Neural cell (in vitro differentiated cells): ENCODE measurements around the gene SLC44A4. TPM values are rescaled to one million over a fixed set of nuclear protein-coding genes. Genes with fewer than 3 reads are reported as not detected.

Experiments
- H2AFZ ChIP-seq: fragments of 200-600, 300-800 bp; sonication (generic), shearing (Covaris generic); 2 replicates; pipeline ENCODE4 v1.6.0; 2014; ENCODE audit warnings: low read depth, mild to moderate bottlenecking, antibody characterized with exemption, low read length, moderate library complexity
- H3F3A ChIP-seq: fragments of 200-600 bp; shearing (Covaris generic); 2 replicates; pipeline ENCODE4 v1.6.1; 2016; ENCODE audit warnings: mild to moderate bottlenecking, moderate library complexity, mixed read lengths, antibody characterized with exemption, low read length; ENCODE audit not compliant: insufficient read depth, poor library complexity, severe bottlenecking
- H3K27ac ChIP-seq: fragments of 200-600, 300-800 bp; sonication (generic), shearing (Covaris generic); 2 replicates; pipeline ENCODE4 v1.5.1; 2014; ENCODE audit warnings: mild to moderate bottlenecking, low read length, moderate library complexity
- H3K27me3 ChIP-seq: fragments of 300-800, 200-600 bp; sonication (generic), shearing (Covaris generic); 2 replicates; pipeline ENCODE4 v1.6.0; 2014; ENCODE audit warnings: mild to moderate bottlenecking, low read depth, low read length, moderate library complexity; ENCODE audit not compliant: insufficient read depth
- H3K36me3 ChIP-seq: fragments of 300-800, 200-600 bp; sonication (generic), shearing (Covaris generic); 2 replicates; pipeline ENCODE4 v1.5.1; 2014; ENCODE audit warnings: mild to moderate bottlenecking, antibody characterized with exemption, low read length, moderate library complexity; ENCODE audit not compliant: insufficient read depth
- H3K4me2 ChIP-seq: fragments of 300-800, 200-600 bp; sonication (generic), shearing (Covaris generic); 2 replicates; pipeline ENCODE4 v1.6.0; 2014; ENCODE audit warnings: mild to moderate bottlenecking, low read length
- H3K4me3 ChIP-seq: fragments of 300-800, 200-600 bp; sonication (generic), shearing (Covaris generic); 2 replicates; pipeline ENCODE4 v1.5.1; 2014; ENCODE audit warnings: mild to moderate bottlenecking, low read length, moderate library complexity
- H3K79me2 ChIP-seq: fragments of 200-600 bp; shearing (Covaris generic); replicated peaks from 2 replicates; pipeline ENCODE4 v1.6.0; 2014; ENCODE audit warnings: mild to moderate bottlenecking, low read length, moderate library complexity; ENCODE audit not compliant: insufficient read depth
- H3K9ac ChIP-seq: fragments of 300-800, 200-600 bp; sonication (generic), shearing (Covaris generic); 2 replicates; pipeline ENCODE4 v1.6.1; 2016; ENCODE audit warnings: mild to moderate bottlenecking, low read length, mixed read lengths
- H3K9me2 ChIP-seq: fragments of 200-600 bp; shearing (Covaris generic); 2 replicates; pipeline ENCODE4 v1.6.1; 2016; ENCODE audit warnings: mild to moderate bottlenecking, low read length, mixed read lengths; ENCODE audit not compliant: insufficient read depth
- H3K9me3 ChIP-seq: fragments of 200-600, 300-800 bp; sonication (generic), shearing (Covaris generic); 2 replicates; pipeline ENCODE4 v1.6.1; 2016; ENCODE audit warnings: mild to moderate bottlenecking, mixed run types, low read length, moderate library complexity, mixed read lengths
- H4K20me1 ChIP-seq: fragments of 200-600 bp; shearing (Covaris generic); 2 replicates; pipeline ENCODE4 v1.6.1; 2016; ENCODE audit warnings: mild to moderate bottlenecking, mixed run types; ENCODE audit not compliant: insufficient read depth
- EP300 ChIP-seq: fragments of 450-650 bp; conservative IDR thresholded peaks from 2 replicates; pipeline ENCODE4 v1.6.1; 2014; ENCODE audit warnings: antibody characterized with exemption, mild to moderate bottlenecking, moderate library complexity; ENCODE audit not compliant: poor library complexity, severe bottlenecking
- EZH2 ChIP-seq: fragments of 200-600, 300-800 bp; shearing (Covaris generic), sonication (generic); IDR thresholded peaks from 2 replicates; pipeline ENCODE4 v1.6.1; 2014; ENCODE audit warnings: antibody characterized with exemption, low read length, borderline replicate concordance, mild to moderate bottlenecking; ENCODE audit not compliant: insufficient read depth, poor library complexity, severe bottlenecking
- MXI1 ChIP-seq: fragments of 450-650 bp; conservative IDR thresholded peaks from 2 replicates; pipeline ENCODE4 v1.6.1; 2014; ENCODE audit warnings: antibody characterized with exemption, mild to moderate bottlenecking; ENCODE audit not compliant: poor library complexity, severe bottlenecking
- POLR2AphosphoS5 ChIP-seq: IDR thresholded peaks from 2 replicates; pipeline ENCODE4 v1.6.1; 2012
- RAD21 ChIP-seq: fragments of 450-650 bp; conservative IDR thresholded peaks from 2 replicates; pipeline ENCODE4 v1.6.1; 2014; ENCODE audit warnings: antibody characterized with exemption, mild to moderate bottlenecking, moderate library complexity
- SMC3 ChIP-seq: fragments of 450-650 bp; conservative IDR thresholded peaks from 2 replicates; pipeline ENCODE4 v1.6.1; 2014; ENCODE audit warnings: antibody characterized with exemption, mild to moderate bottlenecking, moderate library complexity; ENCODE audit not compliant: poor library complexity
- TAF1 ChIP-seq: IDR thresholded peaks from 2 replicates; pipeline ENCODE4 v1.6.1; 2012; ENCODE audit warnings: low read depth
- polyA plus RNA-seq: library from polyadenylated mRNA; depleted of rRNA; stranded (reverse); fragments of >200 nt; gene quantifications from 2 replicates; pipeline ENCODE4 v1.2.3, GENCODE V29; 2014
- TF ChIP-seq, protein P1 (sequence below): IDR thresholded peaks from 2 replicates; pipeline ENCODE4 v1.6.1; 2012; ENCODE audit warnings: borderline replicate concordance
- TF ChIP-seq, protein P2 (sequence below): fragments of 450-650 bp; IDR thresholded peaks from 2 replicates; pipeline ENCODE4 v1.5.1; 2014; ENCODE audit warnings: antibody characterized with exemption, mild to moderate bottlenecking, moderate library complexity; ENCODE audit not compliant: poor library complexity, severe bottlenecking

SLC44A4 gene
- polyA plus RNA-seq, 1 donor from 2014 or later, result 0.09 TPM

DNA sequence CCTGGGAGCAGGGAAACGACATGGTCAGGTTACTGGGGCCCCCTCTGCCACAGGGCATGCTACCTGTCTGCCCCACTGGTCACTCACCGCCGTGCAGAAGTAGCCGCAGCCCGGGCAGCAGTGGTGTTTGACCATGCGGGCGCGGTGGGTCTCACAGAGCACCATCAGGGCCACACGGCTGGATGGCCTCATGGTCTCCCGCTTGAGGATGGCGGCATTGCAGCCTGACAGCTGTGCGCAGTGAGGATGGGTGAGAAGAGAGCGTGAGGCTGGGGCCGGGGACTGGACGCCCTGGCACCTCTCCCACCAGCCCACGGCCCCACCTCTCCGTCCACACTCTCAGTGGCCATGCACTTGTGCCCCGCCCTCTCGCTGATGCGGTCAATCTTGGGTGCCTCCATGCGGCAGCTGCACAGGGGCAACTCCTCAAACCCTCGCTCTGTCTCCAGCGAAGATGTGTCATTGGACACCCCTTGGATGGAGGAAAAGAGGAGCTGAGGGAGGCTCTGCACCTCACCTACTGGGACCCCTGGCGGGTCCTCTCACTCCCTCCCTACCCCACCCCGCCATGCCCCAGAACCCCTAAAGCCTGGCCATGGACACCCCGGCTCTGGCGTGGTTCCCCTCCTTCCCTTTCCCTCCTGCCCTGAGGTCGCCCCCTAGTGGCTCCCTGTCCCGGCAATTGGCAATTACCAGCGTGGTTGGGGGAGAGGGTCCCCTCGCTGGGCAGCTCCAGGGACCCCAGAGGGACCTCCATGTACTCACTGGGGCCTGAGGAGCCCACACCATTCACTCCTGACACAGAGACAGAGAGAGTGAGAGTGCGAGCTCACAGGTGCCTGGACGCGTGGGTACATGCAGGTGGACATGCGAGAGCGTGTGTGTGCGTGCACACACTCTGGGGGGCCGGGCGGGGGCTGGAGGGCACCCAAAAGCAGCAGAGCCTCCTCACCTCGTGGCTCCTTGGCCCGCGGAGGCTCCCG, 9.8 kb upstream of the SLC44A4 start:
- no peak overlapping the region for H3K4me2 ChIP-seq
- H3K36me3 ChIP-seq, result no peaks in the 10 kb centered on the region
- no peaks in the 10 kb centered on the region for H3F3A ChIP-seq
- no peaks in the 10 kb centered on the region for H3K9me3 ChIP-seq
- H4K20me1 ChIP-seq, result no peaks in the 10 kb centered on the region
- no peaks in the 10 kb centered on the region for H3K27me3 ChIP-seq
- H3K27ac ChIP-seq, result no peak overlapping the region
- no peak for TF ChIP-seq TAF1
- TF ChIP-seq EZH2, result no peak
- TF ChIP-seq, protein P1, sequence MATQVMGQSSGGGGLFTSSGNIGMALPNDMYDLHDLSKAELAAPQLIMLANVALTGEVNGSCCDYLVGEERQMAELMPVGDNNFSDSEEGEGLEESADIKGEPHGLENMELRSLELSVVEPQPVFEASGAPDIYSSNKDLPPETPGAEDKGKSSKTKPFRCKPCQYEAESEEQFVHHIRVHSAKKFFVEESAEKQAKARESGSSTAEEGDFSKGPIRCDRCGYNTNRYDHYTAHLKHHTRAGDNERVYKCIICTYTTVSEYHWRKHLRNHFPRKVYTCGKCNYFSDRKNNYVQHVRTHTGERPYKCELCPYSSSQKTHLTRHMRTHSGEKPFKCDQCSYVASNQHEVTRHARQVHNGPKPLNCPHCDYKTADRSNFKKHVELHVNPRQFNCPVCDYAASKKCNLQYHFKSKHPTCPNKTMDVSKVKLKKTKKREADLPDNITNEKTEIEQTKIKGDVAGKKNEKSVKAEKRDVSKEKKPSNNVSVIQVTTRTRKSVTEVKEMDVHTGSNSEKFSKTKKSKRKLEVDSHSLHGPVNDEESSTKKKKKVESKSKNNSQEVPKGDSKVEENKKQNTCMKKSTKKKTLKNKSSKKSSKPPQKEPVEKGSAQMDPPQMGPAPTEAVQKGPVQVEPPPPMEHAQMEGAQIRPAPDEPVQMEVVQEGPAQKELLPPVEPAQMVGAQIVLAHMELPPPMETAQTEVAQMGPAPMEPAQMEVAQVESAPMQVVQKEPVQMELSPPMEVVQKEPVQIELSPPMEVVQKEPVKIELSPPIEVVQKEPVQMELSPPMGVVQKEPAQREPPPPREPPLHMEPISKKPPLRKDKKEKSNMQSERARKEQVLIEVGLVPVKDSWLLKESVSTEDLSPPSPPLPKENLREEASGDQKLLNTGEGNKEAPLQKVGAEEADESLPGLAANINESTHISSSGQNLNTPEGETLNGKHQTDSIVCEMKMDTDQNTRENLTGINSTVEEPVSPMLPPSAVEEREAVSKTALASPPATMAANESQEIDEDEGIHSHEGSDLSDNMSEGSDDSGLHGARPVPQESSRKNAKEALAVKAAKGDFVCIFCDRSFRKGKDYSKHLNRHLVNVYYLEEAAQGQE, result no peak
- TF ChIP-seq RAD21, result peak; percentile 27
- TF ChIP-seq SMC3, result peak; percentile 56
- no peak for TF ChIP-seq POLR2AphosphoS5
- no peak for TF ChIP-seq MXI1
- no peak for TF ChIP-seq EP300
- TF ChIP-seq, protein P2, sequence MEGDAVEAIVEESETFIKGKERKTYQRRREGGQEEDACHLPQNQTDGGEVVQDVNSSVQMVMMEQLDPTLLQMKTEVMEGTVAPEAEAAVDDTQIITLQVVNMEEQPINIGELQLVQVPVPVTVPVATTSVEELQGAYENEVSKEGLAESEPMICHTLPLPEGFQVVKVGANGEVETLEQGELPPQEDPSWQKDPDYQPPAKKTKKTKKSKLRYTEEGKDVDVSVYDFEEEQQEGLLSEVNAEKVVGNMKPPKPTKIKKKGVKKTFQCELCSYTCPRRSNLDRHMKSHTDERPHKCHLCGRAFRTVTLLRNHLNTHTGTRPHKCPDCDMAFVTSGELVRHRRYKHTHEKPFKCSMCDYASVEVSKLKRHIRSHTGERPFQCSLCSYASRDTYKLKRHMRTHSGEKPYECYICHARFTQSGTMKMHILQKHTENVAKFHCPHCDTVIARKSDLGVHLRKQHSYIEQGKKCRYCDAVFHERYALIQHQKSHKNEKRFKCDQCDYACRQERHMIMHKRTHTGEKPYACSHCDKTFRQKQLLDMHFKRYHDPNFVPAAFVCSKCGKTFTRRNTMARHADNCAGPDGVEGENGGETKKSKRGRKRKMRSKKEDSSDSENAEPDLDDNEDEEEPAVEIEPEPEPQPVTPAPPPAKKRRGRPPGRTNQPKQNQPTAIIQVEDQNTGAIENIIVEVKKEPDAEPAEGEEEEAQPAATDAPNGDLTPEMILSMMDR, result peak; percentile 58
- H3K4me3 ChIP-seq, result no peak overlapping the region
- H2AFZ ChIP-seq, result no peak overlapping the region
- H3K9ac ChIP-seq, result no peak overlapping the region
- no peaks in the 10 kb centered on the region for H3K9me2 ChIP-seq
- H3K79me2 ChIP-seq, result no peaks in the 10 kb centered on the region

DNA sequence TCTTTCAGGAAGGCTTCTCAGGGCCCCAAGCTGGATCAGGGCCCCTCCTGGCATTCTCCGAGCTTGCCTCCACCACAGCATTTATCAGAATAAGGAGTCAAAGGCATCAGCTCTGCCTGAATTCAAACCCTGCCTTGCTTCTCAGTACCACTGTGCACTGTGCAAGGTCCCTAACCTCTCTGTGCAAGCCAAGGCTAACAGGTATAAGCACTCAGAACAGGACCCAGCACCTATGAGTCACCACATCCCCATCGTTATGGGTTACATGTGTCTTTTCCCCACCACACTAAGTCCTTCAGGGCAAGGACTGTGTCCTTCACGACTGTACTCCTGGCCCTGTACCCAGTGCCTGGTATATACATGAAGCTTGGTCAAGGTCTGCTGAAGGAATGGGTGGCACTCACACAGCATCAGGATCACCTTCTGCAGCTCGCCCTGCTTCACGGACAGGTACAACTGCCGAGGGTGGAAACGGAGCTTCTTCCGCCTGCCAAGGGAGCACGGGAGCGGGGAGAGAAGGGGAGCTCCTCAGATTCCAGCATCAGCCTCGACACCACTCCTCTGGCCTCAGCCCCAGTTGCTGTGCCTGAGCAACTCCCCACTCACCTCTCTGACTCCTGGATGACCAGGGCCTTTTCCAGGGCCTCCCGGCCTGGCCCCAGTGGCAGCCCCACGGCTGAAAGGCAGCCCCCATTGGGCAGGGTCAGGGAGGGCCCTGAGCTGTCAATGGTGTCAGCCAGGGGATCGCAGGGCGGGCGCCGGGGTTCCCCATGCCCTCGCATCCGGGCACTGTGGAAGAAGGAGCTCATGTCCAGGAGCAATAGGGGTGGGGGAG, 8.6 kb upstream of the SLC44A4 start:
- H3K79me2 ChIP-seq, result no peaks in the 10 kb centered on the region
- H3K4me2 ChIP-seq, result no peak overlapping the region
- H2AFZ ChIP-seq, result no peak overlapping the region
- H4K20me1 ChIP-seq, result no peaks in the 10 kb centered on the region
- no peaks in the 10 kb centered on the region for H3K27me3 ChIP-seq
- no peak overlapping the region for H3K27ac ChIP-seq
- no peaks in the 10 kb centered on the region for H3K36me3 ChIP-seq
- no peak overlapping the region for H3K4me3 ChIP-seq
- no peaks in the 10 kb centered on the region for H3K9me2 ChIP-seq
- no peaks in the 10 kb centered on the region for H3K9me3 ChIP-seq
- TF ChIP-seq, protein P1, result no peak
- TF ChIP-seq MXI1 (no peak), EZH2 (no peak), TAF1 (no peak), RAD21 (no peak), SMC3 (no peak)
- H3F3A ChIP-seq, result no peaks in the 10 kb centered on the region
- H3K9ac ChIP-seq, result no peak overlapping the region
